ENCODE measurements around the gene TMPRSS11B.

GRCh38 chr4:68272380-68272779 lies 26.9 kb upstream of the TMPRSS11B start:
- TF ChIP-seq LEF1 (IDR thresholded peaks at IDR 0.05; ENCODE audit: borderline replicate concordance) (no peak), BHLHE40 (IDR thresholded peaks at IDR 0.05; ENCODE audit: borderline replicate concordance) (no peak), TARDBP (IDR thresholded peaks at IDR 0.05) (no peak), L3MBTL2 (conservative IDR thresholded peaks at IDR 0.05) (no peak), SUZ12 (IDR thresholded peaks at IDR 0.05) (no peak), FOXK2 (IDR thresholded peaks at IDR 0.05) (no peak), CTBP1 (IDR thresholded peaks at IDR 0.05; ENCODE audit: borderline replicate concordance) (no peak), FOXM1 (IDR thresholded peaks at IDR 0.05; ENCODE audit: borderline replicate concordance) (no peak), FOXA1 (IDR thresholded peaks at IDR 0.05) (no peak), NFRKB (IDR thresholded peaks at IDR 0.05) (no peak), ELF4 (IDR thresholded peaks at IDR 0.05) (no peak), SP1 (IDR thresholded peaks at IDR 0.05) (no peak)
